Mucosa of stomach (tissue), 1 donor: ENCODE measurements around the gene ROPN1.

Experiments used
- H3K27me3 ChIP-seq: one replicate; pipeline ENCODE4 v1.7.0; 2013; ENCODE audit warnings: mild to moderate bottlenecking, low read length; ENCODE audit not compliant: control insufficient read depth, insufficient read depth
- H3K36me3 ChIP-seq: one replicate; pipeline ENCODE4 v1.7.0; 2013; ENCODE audit warnings: low read length; ENCODE audit not compliant: control insufficient read depth, insufficient read depth
- H3K4me1 ChIP-seq: one replicate; pipeline ENCODE4 v1.7.0; 2013; ENCODE audit warnings: mild to moderate bottlenecking, low read length; ENCODE audit not compliant: control insufficient read depth, insufficient read depth
- H3K4me3 ChIP-seq: one replicate; pipeline ENCODE4 v1.7.0; 2013; ENCODE audit warnings: low read length
- H3K9ac ChIP-seq: one replicate; pipeline ENCODE4 v1.7.0; 2013; ENCODE audit warnings: mild to moderate bottlenecking, low read length, moderate library complexity
- H3K9me3 ChIP-seq: one replicate; pipeline ENCODE4 v1.7.0; 2013; ENCODE audit warnings: mild to moderate bottlenecking, low read length, moderate library complexity; ENCODE audit not compliant: control insufficient read depth
- donor health status: Pancreatic carcinoma.

ROPN1 gene

GRCh38 chr3:123934250-123934649 is 57.7 kb downstream of the ROPN1 start:
- no peaks in the 10 kb centered on the region for H3K4me1 ChIP-seq
- no peak overlapping the region for H3K4me3 ChIP-seq
- H3K27me3 ChIP-seq = no peaks in the 10 kb centered on the region
- H3K36me3 ChIP-seq = no peaks in the 10 kb centered on the region
- no peak overlapping the region for H3K9ac ChIP-seq
- H3K9me3 ChIP-seq = no peaks in the 10 kb centered on the region

GRCh38 chr3:123930445-123930844 is 61.5 kb downstream of the ROPN1 start:
- no peaks in the 10 kb centered on the region for H3K9me3 ChIP-seq
- no peaks in the 10 kb centered on the region for H3K4me1 ChIP-seq
- H3K36me3 ChIP-seq = no peaks in the 10 kb centered on the region

GRCh38 chr3:123929325-123929724 is 62.6 kb downstream of the ROPN1 start:
- no peaks in the 10 kb centered on the region for H3K4me1 ChIP-seq
- H3K9ac ChIP-seq = no peak overlapping the region
- no peaks in the 10 kb centered on the region for H3K36me3 ChIP-seq
- H3K9me3 ChIP-seq = no peaks in the 10 kb centered on the region
- H3K4me3 ChIP-seq = no peak overlapping the region
- no peaks in the 10 kb centered on the region for H3K27me3 ChIP-seq

More at GRCh38 chr3:123930445-123930844, 61.5 kb downstream of the ROPN1 start:
- Histone ChIP-seq H3K27me3 (no peaks in the 10 kb centered on the region), H3K9ac (no peak overlapping the region), H3K4me3 (no peak overlapping the region)

- H3K36me3 ChIP-seq = no peaks in the 10 kb centered on the region
- no peak overlapping the region for H3K4me3 ChIP-seq
- no peaks in the 10 kb centered on the region for H3K9me3 ChIP-seq
- H3K4me1 ChIP-seq = no peaks in the 10 kb centered on the region
- no peak overlapping the region for H3K9ac ChIP-seq
- H3K27me3 ChIP-seq = no peaks in the 10 kb centered on the region
Measured at GRCh38 chr3:123926396-123926795, 65.5 kb downstream of the ROPN1 start.

- Histone ChIP-seq H3K4me3 (no peak overlapping the region), H3K27me3 (no peaks in the 10 kb centered on the region), H3K4me1 (no peaks in the 10 kb centered on the region), H3K36me3 (no peaks in the 10 kb centered on the region), H3K9ac (no peak overlapping the region), H3K9me3 (no peaks in the 10 kb centered on the region)
Measured at GRCh38 chr3:123920868-123921267, 71.1 kb downstream of the ROPN1 start.

- no peaks in the 10 kb centered on the region for H3K9me3 ChIP-seq
- H3K4me1 ChIP-seq = no peaks in the 10 kb centered on the region
- H3K4me3 ChIP-seq = no peak overlapping the region
- H3K27me3 ChIP-seq = no peaks in the 10 kb centered on the region
- H3K9ac ChIP-seq = no peak overlapping the region
- no peaks in the 10 kb centered on the region for H3K36me3 ChIP-seq
Measured at GRCh38 chr3:123920383-123920782, 71.5 kb downstream of the ROPN1 start.

- Histone ChIP-seq H3K4me1 (no peaks in the 10 kb centered on the region), H3K36me3 (no peaks in the 10 kb centered on the region), H3K4me3 (no peak overlapping the region), H3K27me3 (no peaks in the 10 kb centered on the region), H3K9me3 (no peaks in the 10 kb centered on the region), H3K9ac (no peak overlapping the region)
Measured at GRCh38 chr3:123919353-123919752, 72.6 kb downstream of the ROPN1 start.
